Panc1 (cell line): ENCODE results near the gene DHPS. TPM values are rescaled to one million over a fixed set of nuclear protein-coding genes. Genes with fewer than 3 reads are reported as not detected.

Experiments used
- ATAC-seq: fragments of 200-7000 bp; cut with Tn5 transposase; 2 replicates; pipeline ENCODE4 v1.9.1; 2020; ENCODE audit warnings: mild to moderate bottlenecking, moderate library complexity
- BruUV-seq: library from RNA; stranded (reverse); fragments of 400-500 nt; replicated peaks from 2 replicates; lab custom pipeline; 2021; lab: Mats Ljungman, UMichigan
- CTCF ChIA-PET: fragments of 300-600 bp; sonication (Branson Sonifier 250); formaldehyde crosslinking; loops from one replicate; lab custom pipeline; 2022; ENCODE audit warnings: antibody characterized with exemption; lab: Charles Lee
- POLR2A ChIA-PET: fragments of 300-600 bp; sonication (Branson Sonifier 250); formaldehyde crosslinking; loops from one replicate; lab custom pipeline; 2022; ENCODE audit warnings: antibody characterized with exemption; lab: Charles Lee
- DNase-seq: peaks from one replicate; pipeline ENCODE4 v3.0.0-alpha.2; 2010; ENCODE audit warnings: low read depth, low spot score
- H3K27ac ChIP-seq: 2 replicates; pipeline ENCODE4 v1.5.1; 2011; ENCODE audit warnings: mild to moderate bottlenecking, low read length, inconsistent platforms
- H3K27me3 ChIP-seq: fragments of 200-500 bp; sonication (Bioruptor generic); 2 replicates; pipeline ENCODE4 v1.6.0; 2014; ENCODE audit warnings: low read length, inconsistent platforms; ENCODE audit not compliant: control insufficient read depth, insufficient read depth
- H3K36me3 ChIP-seq: fragments of 200-500 bp; sonication (Bioruptor generic); 2 replicates; pipeline ENCODE4 v1.5.1; 2014; ENCODE audit warnings: inconsistent platforms, mild to moderate bottlenecking, low read length, moderate library complexity; ENCODE audit not compliant: control insufficient read depth, insufficient read depth
- H3K4me1 ChIP-seq: 2 replicates; pipeline ENCODE4 v1.5.1; 2011; ENCODE audit warnings: inconsistent platforms, mild to moderate bottlenecking, low read length, moderate library complexity; ENCODE audit not compliant: control insufficient read depth, insufficient read depth
- H3K4me3 ChIP-seq, 2 experiments: 2 replicates each; pipeline ENCODE4 v1.5.1; 2011 to 2012; ENCODE audit warnings: low read depth in 2 of 2, low read length in 2 of 2, mild to moderate bottlenecking in 2 of 2, inconsistent platforms in 1 of 2, moderate library complexity in 1 of 2
- H3K9me3 ChIP-seq: fragments of 200-500 bp; sonication (Bioruptor generic); 2 replicates; pipeline ENCODE4 v1.5.1; 2014; ENCODE audit warnings: low read depth, mild to moderate bottlenecking, inconsistent platforms, low read length, moderate library complexity; ENCODE audit not compliant: control insufficient read depth, insufficient read depth
- POLR2AphosphoS5 ChIP-seq: IDR thresholded peaks from 2 replicates; pipeline ENCODE4 v1.6.1; 2012; ENCODE audit warnings: mild to moderate bottlenecking, low read depth, low read length, moderate library complexity
- SIN3A ChIP-seq: IDR thresholded peaks from 2 replicates; pipeline ENCODE4 v1.6.1; 2012; ENCODE audit warnings: low read depth, mild to moderate bottlenecking, low read length, moderate library complexity, borderline replicate concordance; ENCODE audit not compliant: insufficient read depth
- TCF7L2 ChIP-seq: IDR thresholded peaks from 2 replicates; pipeline ENCODE4 v1.6.1; 2011; ENCODE audit warnings: mild to moderate bottlenecking, low read depth, low read length, inconsistent platforms
- in situ Hi-C: cut with HindIII; loops from 2 replicates; pipeline ENCODE4 v1.10.0; 2016; ENCODE audit warnings: low sequenced_read_pairs, low pct_unique_long_range_greater_than_20kb
- intact Hi-C: fragments of 100-400 bp; cut with micrococcal nuclease; formaldehyde crosslinking; loops from one replicate; pipeline ENCODE4 v1.10.0; 2022; ENCODE audit not compliant: unreplicated experiment
- total RNA-seq: library from RNA; stranded (reverse); gene quantifications from one replicate; pipeline ENCODE4 v1.2.1, GENCODE V29; 2021; ENCODE audit not compliant: unreplicated experiment
- TF ChIP-seq, protein P1 (sequence below): fragments of 450-650 bp; IDR thresholded peaks from 2 replicates; pipeline ENCODE4 v1.5.1; 2017; ENCODE audit warnings: mild to moderate bottlenecking
- TF ChIP-seq, protein P2 (sequence below), 2 experiments: IDR thresholded peaks; 2 replicates each; pipeline ENCODE4 v1.6.1; 2011 to 2012; ENCODE audit warnings: low read depth in 2 of 2, control low read depth in 1 of 2, low read length in 1 of 2, mild to moderate bottlenecking in 1 of 2, moderate library complexity in 1 of 2; ENCODE audit not compliant: insufficient read depth in 1 of 2

The DHPS gene
- total RNA-seq, 1 experiment from 2014 or later: 76.9 TPM

DNA sequence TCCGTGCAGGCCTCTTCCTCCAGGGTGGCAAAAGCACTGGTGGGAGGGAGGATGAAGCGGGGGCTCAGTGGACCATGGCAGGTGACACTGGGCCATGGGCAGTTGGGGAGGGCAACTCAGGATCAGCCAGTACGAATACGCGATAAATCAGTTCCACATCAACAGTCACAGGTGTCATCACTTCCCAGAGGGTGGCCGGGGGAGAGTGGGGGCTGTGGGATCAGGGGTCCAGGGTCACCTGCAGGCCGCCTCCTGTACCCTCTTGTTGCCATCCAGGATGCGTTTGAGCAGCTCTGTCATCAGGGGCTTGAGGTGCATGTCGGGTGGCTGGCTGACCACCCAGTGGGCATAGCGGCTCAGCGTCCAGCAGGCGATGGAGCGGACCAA is 24.6 kb upstream of the DHPS start:
- DNase-seq (no peak), ATAC-seq (no peak; the same call in 1 of the 2 replicates)
- POLR2A ChIA-PET: no interaction called here
- no peaks in the 10 kb centered on the region for H3K9me3 ChIP-seq
- TF ChIP-seq TCF7L2: no peak
- no peak for TF ChIP-seq POLR2AphosphoS5
- TF ChIP-seq, protein P1, sequence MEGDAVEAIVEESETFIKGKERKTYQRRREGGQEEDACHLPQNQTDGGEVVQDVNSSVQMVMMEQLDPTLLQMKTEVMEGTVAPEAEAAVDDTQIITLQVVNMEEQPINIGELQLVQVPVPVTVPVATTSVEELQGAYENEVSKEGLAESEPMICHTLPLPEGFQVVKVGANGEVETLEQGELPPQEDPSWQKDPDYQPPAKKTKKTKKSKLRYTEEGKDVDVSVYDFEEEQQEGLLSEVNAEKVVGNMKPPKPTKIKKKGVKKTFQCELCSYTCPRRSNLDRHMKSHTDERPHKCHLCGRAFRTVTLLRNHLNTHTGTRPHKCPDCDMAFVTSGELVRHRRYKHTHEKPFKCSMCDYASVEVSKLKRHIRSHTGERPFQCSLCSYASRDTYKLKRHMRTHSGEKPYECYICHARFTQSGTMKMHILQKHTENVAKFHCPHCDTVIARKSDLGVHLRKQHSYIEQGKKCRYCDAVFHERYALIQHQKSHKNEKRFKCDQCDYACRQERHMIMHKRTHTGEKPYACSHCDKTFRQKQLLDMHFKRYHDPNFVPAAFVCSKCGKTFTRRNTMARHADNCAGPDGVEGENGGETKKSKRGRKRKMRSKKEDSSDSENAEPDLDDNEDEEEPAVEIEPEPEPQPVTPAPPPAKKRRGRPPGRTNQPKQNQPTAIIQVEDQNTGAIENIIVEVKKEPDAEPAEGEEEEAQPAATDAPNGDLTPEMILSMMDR: no peak
- no peak for TF ChIP-seq SIN3A
- TF ChIP-seq, protein P2, sequence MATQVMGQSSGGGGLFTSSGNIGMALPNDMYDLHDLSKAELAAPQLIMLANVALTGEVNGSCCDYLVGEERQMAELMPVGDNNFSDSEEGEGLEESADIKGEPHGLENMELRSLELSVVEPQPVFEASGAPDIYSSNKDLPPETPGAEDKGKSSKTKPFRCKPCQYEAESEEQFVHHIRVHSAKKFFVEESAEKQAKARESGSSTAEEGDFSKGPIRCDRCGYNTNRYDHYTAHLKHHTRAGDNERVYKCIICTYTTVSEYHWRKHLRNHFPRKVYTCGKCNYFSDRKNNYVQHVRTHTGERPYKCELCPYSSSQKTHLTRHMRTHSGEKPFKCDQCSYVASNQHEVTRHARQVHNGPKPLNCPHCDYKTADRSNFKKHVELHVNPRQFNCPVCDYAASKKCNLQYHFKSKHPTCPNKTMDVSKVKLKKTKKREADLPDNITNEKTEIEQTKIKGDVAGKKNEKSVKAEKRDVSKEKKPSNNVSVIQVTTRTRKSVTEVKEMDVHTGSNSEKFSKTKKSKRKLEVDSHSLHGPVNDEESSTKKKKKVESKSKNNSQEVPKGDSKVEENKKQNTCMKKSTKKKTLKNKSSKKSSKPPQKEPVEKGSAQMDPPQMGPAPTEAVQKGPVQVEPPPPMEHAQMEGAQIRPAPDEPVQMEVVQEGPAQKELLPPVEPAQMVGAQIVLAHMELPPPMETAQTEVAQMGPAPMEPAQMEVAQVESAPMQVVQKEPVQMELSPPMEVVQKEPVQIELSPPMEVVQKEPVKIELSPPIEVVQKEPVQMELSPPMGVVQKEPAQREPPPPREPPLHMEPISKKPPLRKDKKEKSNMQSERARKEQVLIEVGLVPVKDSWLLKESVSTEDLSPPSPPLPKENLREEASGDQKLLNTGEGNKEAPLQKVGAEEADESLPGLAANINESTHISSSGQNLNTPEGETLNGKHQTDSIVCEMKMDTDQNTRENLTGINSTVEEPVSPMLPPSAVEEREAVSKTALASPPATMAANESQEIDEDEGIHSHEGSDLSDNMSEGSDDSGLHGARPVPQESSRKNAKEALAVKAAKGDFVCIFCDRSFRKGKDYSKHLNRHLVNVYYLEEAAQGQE (IDR thresholded peaks at IDR 0.05; ENCODE audit: insufficient read depth in 1 of 2, low read depth in 2 of 2, low read length in 1 of 2): no peak
- intact Hi-C loops (no loop called here), in situ Hi-C loops (no loop called here)
- H3K4me1 ChIP-seq: no peaks in the 10 kb centered on the region
- peaks cover 10% of the 10 kb centered on the region for H3K36me3 ChIP-seq
- CTCF ChIA-PET: no interaction called here
- no peak overlapping the region for H3K27ac ChIP-seq
- no peaks in the 10 kb centered on the region for H3K27me3 ChIP-seq
- H3K4me3 ChIP-seq: no peak overlapping the region
- BruUV-seq: no TSS peak

DNA sequence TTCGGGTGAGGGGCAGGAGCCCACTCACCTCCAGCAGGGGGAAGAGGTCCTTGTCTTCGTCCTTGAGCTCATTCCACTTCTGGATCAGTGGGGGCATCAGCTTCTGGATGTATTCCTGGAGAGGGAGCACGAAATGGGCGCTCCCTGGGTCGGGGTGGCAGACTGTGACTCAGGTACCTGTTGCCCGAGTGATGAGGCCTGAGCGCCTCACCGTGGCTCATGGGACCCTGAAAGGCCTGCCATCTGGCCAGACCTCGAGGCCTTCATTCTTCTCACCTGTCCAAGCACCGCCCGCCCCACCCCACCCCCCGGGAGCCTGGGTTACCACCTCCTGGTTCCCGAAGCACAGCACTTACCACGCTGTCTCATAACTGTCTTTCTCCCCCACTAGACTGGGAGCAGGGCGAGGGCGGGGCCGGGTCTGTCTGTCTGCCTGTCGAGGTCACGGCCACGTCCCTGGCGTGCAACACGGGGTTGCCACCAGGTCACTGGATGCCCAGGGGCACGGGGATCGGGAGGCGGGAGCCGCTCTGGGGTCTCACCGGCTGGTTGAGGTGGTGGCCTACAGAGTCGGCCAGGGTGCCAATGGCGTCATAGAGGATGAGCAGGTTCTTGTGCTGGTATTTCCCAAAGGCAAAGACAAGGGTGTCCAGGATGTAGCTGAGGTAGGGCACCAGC is 24.1 kb upstream of the DHPS start:
- intact Hi-C loops (no loop called here), in situ Hi-C loops (no loop called here)
- Histone ChIP-seq H3K4me1 (no peaks in the 10 kb centered on the region), H3K27me3 (no peaks in the 10 kb centered on the region), H3K27ac (no peak overlapping the region), H3K4me3 (no peak overlapping the region), H3K9me3 (no peaks in the 10 kb centered on the region), H3K36me3 (peaks cover 12% of the 10 kb centered on the region)
- ATAC-seq (no peak; the same call in 1 of the 2 replicates), DNase-seq (no peak)
- no TSS peak for BruUV-seq
- ChIA-PET CTCF (no interaction called here), POLR2A (no interaction called here)
- TF ChIP-seq POLR2AphosphoS5 (no peak), TCF7L2 (no peak), SIN3A (no peak)
- TF ChIP-seq, protein P1: no peak
- TF ChIP-seq, protein P2 (IDR thresholded peaks at IDR 0.05; ENCODE audit: insufficient read depth in 1 of 2, low read depth in 2 of 2, low read length in 1 of 2): no peak
